HAP-1 (cell line): ENCODE results near the gene DPYSL4.

Source experiments
- DNase-seq, 2 experiments: peaks; one replicate each; pipeline ENCODE4 v3.0.0-alpha.2; 2016 to 2020; ENCODE audit warnings: low spot score in 2 of 2
- H3K27me3 ChIP-seq: fragments of 250-450 bp; sonication (Bioruptor Pico); 2 replicates; pipeline ENCODE4 v1.5.1; 2020; ENCODE audit warnings: low read depth, mild to moderate bottlenecking, moderate library complexity
- H3K36me3 ChIP-seq: fragments of 250-450 bp; sonication (Bioruptor Pico); replicated peaks from 2 replicates; pipeline ENCODE4 v1.5.1; 2020; ENCODE audit warnings: mild to moderate bottlenecking
- H3K4me1 ChIP-seq: fragments of 250-450 bp; sonication (Bioruptor Pico); 2 replicates; pipeline ENCODE4 v1.5.1; 2020; ENCODE audit warnings: mild to moderate bottlenecking
- H3K4me3 ChIP-seq: fragments of 250-450 bp; sonication (Bioruptor Pico); 2 replicates; pipeline ENCODE4 v1.5.1; 2020; ENCODE audit warnings: mild to moderate bottlenecking, moderate library complexity
- H3K9me3 ChIP-seq: fragments of 250-450 bp; sonication (Bioruptor Pico); 2 replicates; pipeline ENCODE4 v1.5.1; 2020; ENCODE audit warnings: mild to moderate bottlenecking, moderate library complexity
- in situ Hi-C: fragments of 300-500 bp; cut with MboI; formaldehyde crosslinking; loops from 3 replicates; pipeline ENCODE4 v1.14.3; 2020; ENCODE audit warnings: low sequenced_read_pairs, inconsistent platforms, mixed read lengths

DPYSL4 gene

GRCh38 chr10:132204078-132204780 is 17.5 kb downstream of the DPYSL4 start:
- Histone ChIP-seq H3K4me1 (no peaks in the 10 kb centered on the region), H3K9me3 (no peaks in the 10 kb centered on the region), H3K27me3 (no peaks in the 10 kb centered on the region), H3K4me3 (no peak overlapping the region), H3K36me3 (peaks cover 3% of the 10 kb centered on the region; the same call in 1 of the 2 replicates)
- DNase-seq, result peak in 1 of 2 experiments; percentile 6
- in situ Hi-C loops, result loop anchor here (25.0 kb wide), 1 partner anchor 433 kb away; no protein-coding TSS in a partner anchor

DNA sequence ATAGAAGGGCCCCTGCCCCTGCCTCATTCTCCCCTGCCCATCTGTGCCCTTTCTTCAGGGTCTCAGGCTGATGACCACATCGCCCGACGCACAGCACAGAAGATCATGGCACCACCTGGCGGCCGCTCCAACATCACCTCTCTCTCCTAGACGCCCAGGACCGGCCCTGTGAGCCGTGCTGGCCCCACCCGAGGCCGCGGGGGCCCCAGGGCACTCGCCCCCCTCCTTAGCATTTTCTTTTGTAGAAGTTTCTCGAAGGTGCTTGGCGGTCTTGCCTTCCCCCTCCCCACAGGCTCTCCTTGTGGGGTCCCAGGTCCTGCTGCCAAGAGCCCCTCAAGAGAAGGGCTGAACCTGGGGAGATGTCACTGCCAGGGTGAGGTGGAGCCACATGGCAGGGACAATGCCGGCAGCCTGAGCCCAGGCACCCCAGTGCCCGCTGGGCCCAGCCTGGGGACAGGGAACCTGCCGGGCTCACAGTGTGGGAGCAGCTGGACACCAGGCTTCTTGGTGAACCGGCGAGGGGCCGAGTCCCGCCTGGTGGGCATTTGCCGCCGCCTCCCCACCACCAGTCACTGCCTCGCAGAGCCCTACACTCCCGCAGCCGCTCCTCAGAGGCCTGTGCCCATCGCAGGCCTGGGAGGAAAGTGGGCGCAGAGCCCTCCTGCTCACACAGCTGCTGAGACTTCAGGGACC is 18.2 kb downstream of the DPYSL4 start:
- H3K27me3 ChIP-seq, result no peaks in the 10 kb centered on the region
- in situ Hi-C loops, result loop anchor here (25.0 kb wide), 1 partner anchor 432 kb away; no protein-coding TSS in a partner anchor
- DNase-seq, result peak in 1 of 2 experiments; percentile 6
- H3K4me3 ChIP-seq, result no peak overlapping the region
- H3K4me1 ChIP-seq, result no peaks in the 10 kb centered on the region
- no peaks in the 10 kb centered on the region for H3K9me3 ChIP-seq
- peaks cover 3% of the 10 kb centered on the region; the same call in 1 of the 2 replicates for H3K36me3 ChIP-seq

- Histone ChIP-seq H3K4me1 (no peaks in the 10 kb centered on the region), H3K36me3 (peaks cover 3% of the 10 kb centered on the region; the same call in 1 of the 2 replicates), H3K9me3 (no peaks in the 10 kb centered on the region), H3K27me3 (no peaks in the 10 kb centered on the region), H3K4me3 (no peak overlapping the region)
- in situ Hi-C loops, result loop anchor here (25.0 kb wide), 1 partner anchor 431 kb away; no protein-coding TSS in a partner anchor
- no peak for DNase-seq
These were observed 19.1 kb downstream of the DPYSL4 start for GRCh38 chr10:132205650-132206376.

- Histone ChIP-seq H3K4me1 (no peaks in the 10 kb centered on the region), H3K36me3 (peaks cover under 1% of the 10 kb centered on the region; the same call in 1 of the 2 replicates), H3K27me3 (no peaks in the 10 kb centered on the region), H3K4me3 (no peak overlapping the region), H3K9me3 (no peaks in the 10 kb centered on the region)
- in situ Hi-C loops, result loop anchor here (25.0 kb wide), 1 partner anchor 431 kb away; no protein-coding TSS in a partner anchor
- no peak for DNase-seq
These were observed 19.6 kb downstream of the DPYSL4 start for GRCh38 chr10:132206377-132206745.

DNA sequence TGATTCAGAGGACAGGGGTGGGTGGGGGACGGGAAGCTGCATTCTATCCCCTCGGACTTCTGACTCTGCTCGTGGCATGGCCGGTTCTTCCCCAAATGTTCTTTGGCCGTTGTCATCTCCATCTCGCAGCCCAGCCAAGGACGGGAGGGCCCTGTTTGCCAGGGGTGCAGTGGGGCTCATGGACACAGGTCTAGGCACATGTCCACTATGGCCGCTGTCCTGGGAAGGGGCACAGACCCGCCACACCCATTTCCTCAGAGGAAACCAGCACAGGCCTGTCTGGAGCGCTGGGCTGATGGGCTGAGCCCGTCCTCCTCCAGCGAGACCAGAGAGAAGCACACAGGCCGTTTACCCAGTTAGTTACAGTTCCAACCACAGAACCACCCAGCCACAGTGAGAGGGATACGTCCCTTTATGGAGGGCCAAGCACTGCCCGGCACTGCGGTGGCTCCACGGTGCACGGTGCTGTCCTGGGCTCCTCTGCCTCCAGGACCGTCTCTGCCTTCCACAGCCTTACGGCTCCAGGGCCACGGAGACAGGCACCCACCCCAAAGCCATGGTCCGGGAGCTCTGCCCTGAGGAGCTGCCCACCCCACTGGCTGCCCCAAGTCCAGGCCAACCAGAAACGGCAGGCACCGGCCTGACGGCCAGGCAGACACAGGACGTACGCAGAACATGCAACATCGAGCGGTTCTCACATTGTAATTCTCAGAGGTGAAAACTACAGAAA is 20.2 kb downstream of the DPYSL4 start:
- Histone ChIP-seq H3K36me3 (no peaks in the 10 kb centered on the region; the same call in 1 of the 2 replicates), H3K4me1 (no peaks in the 10 kb centered on the region), H3K27me3 (no peaks in the 10 kb centered on the region), H3K4me3 (no peak overlapping the region), H3K9me3 (no peaks in the 10 kb centered on the region)
- no peak for DNase-seq
- in situ Hi-C loops, result loop anchor here (25.0 kb wide), 1 partner anchor 430 kb away; no protein-coding TSS in a partner anchor

DNA sequence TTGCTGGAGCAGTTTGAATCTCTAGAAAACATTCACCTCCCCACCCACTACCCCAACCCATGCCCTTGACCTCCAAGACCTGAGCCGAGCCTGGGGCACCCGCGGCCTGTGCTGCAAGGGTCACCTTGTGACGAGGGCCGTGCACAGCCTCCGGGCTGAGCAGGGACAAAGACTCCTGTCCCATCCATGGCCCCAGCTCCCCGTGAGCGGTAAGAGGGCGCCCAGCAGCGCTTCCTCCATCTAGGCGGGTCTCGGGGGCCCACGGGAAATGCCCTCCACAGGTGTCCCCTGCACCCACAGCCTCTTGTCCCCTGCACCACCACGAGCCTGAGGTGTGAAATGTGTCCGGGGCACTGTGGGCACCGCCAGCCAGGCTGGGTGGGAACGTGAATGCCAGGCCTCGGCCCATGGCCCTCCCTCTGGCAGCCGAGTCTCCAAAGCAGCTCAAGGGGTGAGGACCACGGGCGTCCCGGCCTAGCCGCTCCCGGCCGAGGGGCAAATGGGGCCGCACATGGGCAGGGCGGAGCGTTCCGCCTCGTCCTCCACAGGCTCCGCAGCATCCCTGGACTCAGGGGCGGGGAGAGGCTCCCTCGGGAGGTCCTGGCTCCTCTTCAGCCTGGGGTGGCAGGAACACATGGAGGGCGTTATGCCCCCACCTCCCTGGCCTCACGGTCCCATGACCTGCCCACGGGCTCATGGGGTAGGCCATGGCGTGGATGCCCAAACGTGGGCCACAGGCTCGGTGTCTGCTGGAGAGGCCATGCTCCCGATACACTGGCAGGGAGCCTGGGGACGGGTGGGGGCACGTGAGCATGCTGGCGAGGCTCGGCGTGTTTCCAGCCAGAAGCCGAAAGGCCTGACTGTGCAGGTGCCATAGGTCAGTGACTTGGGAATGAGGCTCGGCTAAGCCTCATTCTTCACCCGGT is 21.1 kb downstream of the DPYSL4 start:
- in situ Hi-C loops, result loop anchor here (25.0 kb wide), 1 partner anchor 430 kb away; no protein-coding TSS in a partner anchor

GRCh38 chr10:132208462-132209050 is 21.8 kb downstream of the DPYSL4 start:
- Histone ChIP-seq H3K4me3 (no peak overlapping the region), H3K4me1 (no peaks in the 10 kb centered on the region), H3K9me3 (no peaks in the 10 kb centered on the region), H3K36me3 (no peaks in the 10 kb centered on the region; the same call in 1 of the 2 replicates), H3K27me3 (no peaks in the 10 kb centered on the region)
- in situ Hi-C loops, result loop anchor here (25.0 kb wide), 1 partner anchor 429 kb away; no protein-coding TSS in a partner anchor
- no peak for DNase-seq

More for the DNA sequence above, 21.1 kb downstream of the DPYSL4 start:
- no peaks in the 10 kb centered on the region for H3K4me1 ChIP-seq
- no peaks in the 10 kb centered on the region for H3K9me3 ChIP-seq
- no peak overlapping the region for H3K4me3 ChIP-seq
- no peaks in the 10 kb centered on the region; the same call in 1 of the 2 replicates for H3K36me3 ChIP-seq
- DNase-seq, result no peak
- H3K27me3 ChIP-seq, result no peaks in the 10 kb centered on the region

- no peak for DNase-seq
- in situ Hi-C loops, result loop anchor here (25.0 kb wide), 1 partner anchor 428 kb away; no protein-coding TSS in a partner anchor
- no peaks in the 10 kb centered on the region for H3K9me3 ChIP-seq
- no peak overlapping the region for H3K4me3 ChIP-seq
- no peaks in the 10 kb centered on the region; the same call in 1 of the 2 replicates for H3K36me3 ChIP-seq
- no peaks in the 10 kb centered on the region for H3K27me3 ChIP-seq
- no peaks in the 10 kb centered on the region for H3K4me1 ChIP-seq
These were observed 22.4 kb downstream of the DPYSL4 start for GRCh38 chr10:132209130-132209529.

DNA sequence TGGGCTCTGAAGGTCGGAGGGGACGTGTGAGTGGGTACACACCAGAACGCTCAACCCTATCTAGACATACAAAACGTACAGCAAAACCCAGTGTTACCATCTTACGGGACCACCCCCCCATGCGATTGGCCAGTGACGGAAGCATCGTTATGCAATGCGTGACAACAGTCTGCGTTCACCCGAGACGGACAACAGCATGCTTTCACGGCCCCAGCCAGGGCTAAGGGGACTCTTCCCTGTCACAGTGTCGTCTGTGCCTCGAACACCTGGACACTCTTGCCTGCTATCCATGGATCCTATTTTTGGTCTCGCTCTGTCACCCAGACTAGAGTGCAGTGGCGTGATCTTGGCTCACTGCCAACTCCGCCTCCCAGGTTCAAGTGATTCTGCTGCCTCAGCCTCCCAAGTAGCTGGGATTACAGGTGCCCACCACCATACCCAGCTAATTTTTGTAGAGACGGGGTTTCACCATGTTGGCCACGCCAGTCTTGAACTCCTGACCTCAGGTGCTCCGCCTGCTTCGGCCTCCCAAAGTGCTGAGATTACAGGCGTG is 23.3 kb downstream of the DPYSL4 start:
- no peaks in the 10 kb centered on the region for H3K36me3 ChIP-seq
- in situ Hi-C loops, result loop anchor here (25.0 kb wide), 1 partner anchor 427 kb away; no protein-coding TSS in a partner anchor
- DNase-seq, result no peak
- no peaks in the 10 kb centered on the region for H3K4me1 ChIP-seq
- H3K9me3 ChIP-seq, result no peaks in the 10 kb centered on the region
- no peak overlapping the region for H3K4me3 ChIP-seq
- no peaks in the 10 kb centered on the region for H3K27me3 ChIP-seq

DNA sequence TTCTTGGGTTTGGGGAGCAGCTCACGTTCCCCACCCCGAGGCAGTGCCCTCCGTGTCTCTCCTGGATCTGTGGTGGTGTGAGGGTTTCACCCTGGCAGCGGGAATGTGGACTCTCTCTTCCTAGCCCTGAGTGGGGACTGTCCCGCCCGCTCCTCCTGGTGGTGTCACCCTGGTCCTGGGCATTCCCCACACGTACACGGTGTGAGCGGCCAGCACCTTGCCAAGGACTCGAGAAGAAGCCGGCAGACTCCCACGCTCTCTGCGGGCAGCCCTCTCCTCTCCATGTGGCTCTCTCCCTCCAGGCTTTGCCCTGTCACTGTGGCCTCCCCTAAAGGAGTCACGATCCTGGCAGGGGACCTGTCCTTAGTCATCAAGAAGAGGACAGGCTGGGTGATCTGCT is 24.0 kb downstream of the DPYSL4 start:
- Histone ChIP-seq H3K4me3 (no peak overlapping the region), H3K27me3 (no peaks in the 10 kb centered on the region), H3K9me3 (no peaks in the 10 kb centered on the region), H3K36me3 (no peaks in the 10 kb centered on the region), H3K4me1 (no peaks in the 10 kb centered on the region)
- in situ Hi-C loops, result loop anchor here (25.0 kb wide), 1 partner anchor 427 kb away; no protein-coding TSS in a partner anchor
- DNase-seq, result no peak

GRCh38 chr10:132211246-132211645 is 24.5 kb downstream of the DPYSL4 start:
- in situ Hi-C loops, result loop anchor here (25.0 kb wide), 1 partner anchor 426 kb away; no protein-coding TSS in a partner anchor
- no peak overlapping the region for H3K4me3 ChIP-seq
- no peaks in the 10 kb centered on the region for H3K27me3 ChIP-seq
- no peaks in the 10 kb centered on the region for H3K36me3 ChIP-seq
- no peaks in the 10 kb centered on the region for H3K4me1 ChIP-seq
- DNase-seq, result no peak
- no peaks in the 10 kb centered on the region for H3K9me3 ChIP-seq
